IPS DF 19.7 (cell line): ENCODE data around the gene IPO9.
"Not testable (repeated sequence)": the region's sequence is repeated elsewhere in the genome, so short reads cannot be mapped to it uniquely, and the experiment has no call there.

Experiments
- DNase-seq: peaks from one replicate; pipeline ENCODE4 v3.0.0-alpha.2; 2013; ENCODE audit warnings: low read depth, low spot score

The IPO9 gene

DNA sequence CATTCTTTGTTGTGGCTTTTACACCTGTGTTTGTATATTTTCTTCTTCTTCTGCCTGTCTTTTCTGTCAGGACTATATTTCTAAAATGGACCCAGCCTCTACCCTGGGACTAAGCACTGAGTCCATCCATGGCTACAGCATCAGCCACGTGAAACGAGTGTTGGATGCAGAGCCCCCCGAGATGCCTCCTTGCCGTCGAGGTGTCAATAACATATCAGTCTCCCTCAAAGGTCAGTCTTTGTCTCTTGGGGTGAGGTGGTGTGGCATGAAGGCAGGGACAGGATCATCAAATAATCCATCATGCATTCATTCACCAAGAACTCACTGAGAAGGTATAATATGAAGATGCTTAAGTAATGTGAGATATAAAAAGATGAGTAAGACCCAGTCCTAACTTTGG, 19.1 kb upstream of the IPO9 start:
- DNase-seq, result no peak

DNA sequence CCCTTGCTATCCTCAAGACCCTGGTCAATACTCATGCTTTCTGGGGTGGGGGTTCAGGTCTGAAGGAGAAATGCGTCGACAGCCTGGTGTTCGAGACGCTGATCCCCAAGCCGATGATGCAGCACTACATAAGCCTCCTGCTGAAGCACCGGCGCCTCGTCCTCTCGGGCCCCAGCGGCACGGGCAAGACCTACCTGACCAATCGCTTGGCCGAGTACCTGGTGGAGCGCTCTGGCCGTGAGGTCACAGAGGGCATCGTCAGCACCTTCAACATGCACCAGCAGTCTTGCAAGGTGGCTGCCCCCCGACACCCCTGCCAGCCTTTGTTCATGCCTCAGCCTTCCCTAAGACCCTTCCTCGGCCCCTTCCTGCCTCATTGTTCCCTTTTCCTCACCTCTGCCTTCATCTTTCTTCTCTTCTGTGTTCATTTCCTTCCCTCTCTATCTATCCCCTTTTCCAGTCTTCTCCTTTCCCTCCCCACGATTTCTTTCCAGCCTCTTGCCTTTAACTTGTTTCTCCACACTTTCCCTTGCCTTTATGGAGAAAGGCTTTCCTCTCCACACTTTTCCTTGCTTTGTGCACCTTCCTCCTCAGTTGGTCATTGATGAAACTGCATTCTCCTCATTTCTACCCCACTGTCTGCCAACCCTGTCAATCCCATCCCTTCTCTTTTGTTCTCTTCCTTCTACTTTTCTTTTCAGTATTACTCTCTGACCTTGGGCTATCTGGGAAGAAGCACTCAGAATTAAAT, 18.3 kb upstream of the IPO9 start:
- no peak for DNase-seq

DNA sequence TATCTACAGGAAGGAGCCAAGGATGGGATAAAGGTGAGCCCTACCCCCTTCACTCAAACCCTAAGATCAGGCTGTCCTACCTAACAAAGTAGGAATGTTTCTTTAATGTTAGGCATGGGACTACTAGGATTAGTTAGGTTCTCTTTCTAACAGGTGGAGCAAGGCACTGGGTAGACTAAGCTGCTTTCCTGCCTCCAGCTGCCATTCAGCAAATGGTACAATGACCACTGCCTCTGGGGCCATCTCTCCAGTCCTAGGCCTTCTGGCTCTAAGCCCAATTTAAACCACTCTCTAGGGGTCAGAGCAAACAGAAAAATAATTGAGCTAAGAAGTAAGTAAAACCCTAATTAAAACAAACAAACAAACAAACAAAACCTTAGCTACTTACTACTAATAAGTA, 15.7 kb upstream of the IPO9 start:
- no peak for DNase-seq

DNA sequence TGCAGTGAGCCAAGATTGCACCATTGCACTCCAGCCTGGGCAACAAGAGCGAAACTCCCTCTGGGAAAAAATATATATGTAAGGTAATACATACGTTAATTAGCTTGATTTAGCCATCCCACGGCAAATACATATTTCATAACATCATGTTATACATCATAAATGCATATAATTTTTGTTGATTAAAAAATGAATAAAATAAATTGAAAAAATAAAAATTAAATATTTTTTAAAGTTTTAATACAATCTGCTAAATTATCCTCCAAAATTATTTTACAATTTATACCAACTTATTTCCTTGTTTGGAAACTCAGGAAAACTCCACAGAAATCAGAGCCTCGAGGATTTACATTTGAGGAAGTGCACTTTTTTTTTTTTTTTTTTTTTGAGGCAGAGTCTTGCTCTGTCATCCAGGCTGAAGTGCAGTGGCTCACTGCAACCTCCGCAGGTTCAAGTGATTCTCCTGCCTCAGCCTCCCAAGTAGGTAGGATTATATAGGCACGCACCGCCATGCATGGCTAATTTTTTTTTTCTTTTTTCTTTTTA, 12.6 kb upstream of the IPO9 start:
- DNase-seq, result no peak

DNA sequence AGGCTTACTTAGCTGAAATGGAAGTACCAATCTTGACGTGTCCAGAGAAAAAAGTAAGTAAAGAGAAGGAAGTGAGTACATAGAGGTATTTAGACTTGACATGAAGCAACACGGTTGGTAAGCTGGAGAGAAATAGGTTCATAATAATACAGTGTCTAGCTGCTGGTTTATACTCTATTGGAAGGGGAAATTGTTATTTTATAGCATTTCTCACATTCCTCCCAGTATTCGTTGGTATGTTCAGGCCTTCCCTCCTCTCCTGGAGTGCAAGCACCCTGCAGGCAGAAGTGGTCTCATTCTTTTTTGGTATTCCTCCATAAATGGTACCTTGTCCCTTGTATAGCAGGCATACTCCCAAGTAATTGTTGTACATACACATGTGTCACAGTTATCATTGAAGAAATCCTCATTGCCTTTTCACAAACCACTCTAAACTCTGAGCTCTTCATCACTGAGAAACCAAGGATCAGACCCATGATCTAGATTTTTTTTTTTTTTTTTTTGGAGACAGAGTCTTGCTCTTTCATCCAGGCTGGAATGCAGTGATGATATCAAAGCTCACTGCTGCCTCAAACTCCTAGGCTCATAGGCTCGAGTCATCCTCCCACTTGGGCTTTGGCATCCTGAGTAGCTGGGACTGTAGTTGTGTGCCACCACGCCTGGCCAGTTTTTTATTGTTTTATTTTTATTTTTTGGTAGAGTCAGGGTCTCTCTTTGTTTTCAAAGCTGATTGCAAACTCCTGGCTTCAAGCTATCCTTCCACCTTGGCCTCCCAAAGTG, 9.8 kb upstream of the IPO9 start:
- no peak for DNase-seq

DNA sequence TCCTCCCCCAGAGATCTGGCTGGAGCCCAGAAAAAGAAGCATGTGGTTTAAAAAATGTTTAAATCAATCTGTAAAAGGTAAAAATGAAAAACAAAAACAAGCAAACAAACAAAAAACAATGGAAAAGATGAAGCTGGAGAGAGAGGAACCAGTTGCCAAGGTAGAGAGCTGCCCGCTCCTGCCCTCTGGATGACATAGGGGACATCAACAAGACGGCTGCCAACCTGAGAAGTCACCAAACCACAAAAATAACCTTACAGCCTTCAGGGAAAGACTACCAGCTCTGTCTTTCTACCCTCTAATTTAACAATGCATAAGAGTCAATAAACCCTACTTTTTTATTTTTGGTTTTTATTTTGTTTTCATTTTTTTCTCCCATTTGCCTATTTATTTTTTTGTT, 8.5 kb upstream of the IPO9 start:
- no peak for DNase-seq

DNA sequence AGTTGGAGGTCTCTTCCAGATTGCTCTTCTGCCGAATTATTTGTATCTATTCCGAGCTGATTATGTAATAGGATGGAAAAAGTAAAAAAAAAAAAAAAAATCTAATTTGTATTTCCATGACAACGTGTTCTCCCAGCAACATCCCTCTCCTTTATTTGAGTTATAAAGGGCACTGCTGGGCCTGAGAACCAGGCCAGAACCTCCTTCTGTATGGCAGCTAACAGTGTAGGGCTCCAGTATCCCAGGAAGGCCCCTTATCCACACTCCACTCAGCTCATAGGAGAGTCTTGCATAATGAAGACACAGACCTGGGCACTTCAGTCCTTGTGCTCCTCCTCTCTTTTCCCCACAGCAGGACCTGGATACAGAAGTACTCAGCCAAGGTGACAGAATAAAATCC, 3.7 kb upstream of the IPO9 start:
- DNase-seq, result no peak

DNA sequence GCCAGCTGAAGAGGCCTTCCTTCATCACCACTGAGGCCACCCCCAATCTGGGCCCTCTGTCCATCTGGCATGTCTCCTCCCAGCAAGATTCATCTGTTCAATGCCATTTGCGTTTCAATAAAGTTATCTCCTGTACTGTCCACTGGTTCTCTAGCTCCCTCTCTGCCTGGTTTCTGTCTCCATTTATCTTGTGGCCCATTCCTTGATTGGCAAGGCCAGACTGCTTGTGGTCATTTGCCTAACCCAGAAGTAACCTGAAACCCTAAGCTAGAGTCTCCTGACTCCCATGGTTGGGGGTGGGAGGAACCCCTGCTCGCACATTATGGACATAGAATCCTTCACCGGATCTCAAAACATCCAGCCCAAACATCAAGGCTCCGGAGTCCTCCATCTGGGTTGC, 2.1 kb upstream of the IPO9 start:
- DNase-seq, result no peak

DNA sequence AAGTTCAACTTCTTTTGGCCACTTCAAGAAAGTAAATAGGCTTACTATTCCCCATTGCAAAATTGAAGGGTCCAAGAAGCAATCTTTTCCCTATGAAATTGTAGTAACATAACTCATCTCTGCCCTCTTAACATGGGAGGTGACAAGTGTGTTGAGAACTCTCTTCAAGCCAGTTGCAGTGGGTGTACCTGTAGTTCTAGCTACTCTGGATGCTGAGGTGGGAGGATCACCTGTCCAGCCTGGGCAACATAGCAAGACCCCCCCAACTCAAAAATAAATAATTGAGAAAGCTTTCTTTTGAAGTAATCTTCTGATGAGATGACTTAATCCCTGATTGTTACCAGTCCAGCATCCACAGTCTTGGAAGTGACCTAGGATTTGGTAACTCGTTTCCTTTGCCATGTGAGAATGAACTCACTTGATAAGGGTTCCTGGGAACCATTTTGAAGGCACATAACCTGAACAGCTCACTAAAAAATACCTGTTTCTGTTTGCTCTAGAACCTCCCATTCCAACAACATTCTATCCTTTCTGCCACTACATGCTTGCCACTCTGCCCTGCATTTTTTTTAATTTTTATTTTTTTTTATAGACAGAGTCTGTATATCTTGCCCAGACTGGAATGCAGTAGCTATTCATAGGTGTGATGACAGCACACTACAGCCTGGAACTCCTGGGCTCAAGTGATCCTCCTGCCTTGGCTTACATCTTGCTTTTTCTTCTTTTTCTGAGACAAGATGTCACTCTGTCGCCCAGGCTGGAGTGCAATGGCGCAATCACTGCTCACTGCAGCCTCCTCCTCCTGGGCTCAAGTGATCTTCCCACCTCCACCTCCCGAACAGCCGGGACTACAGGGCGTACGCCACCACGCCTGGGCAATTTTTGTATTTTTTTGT, 1.4 kb upstream of the IPO9 start:
- DNase-seq, result no peak

DNA sequence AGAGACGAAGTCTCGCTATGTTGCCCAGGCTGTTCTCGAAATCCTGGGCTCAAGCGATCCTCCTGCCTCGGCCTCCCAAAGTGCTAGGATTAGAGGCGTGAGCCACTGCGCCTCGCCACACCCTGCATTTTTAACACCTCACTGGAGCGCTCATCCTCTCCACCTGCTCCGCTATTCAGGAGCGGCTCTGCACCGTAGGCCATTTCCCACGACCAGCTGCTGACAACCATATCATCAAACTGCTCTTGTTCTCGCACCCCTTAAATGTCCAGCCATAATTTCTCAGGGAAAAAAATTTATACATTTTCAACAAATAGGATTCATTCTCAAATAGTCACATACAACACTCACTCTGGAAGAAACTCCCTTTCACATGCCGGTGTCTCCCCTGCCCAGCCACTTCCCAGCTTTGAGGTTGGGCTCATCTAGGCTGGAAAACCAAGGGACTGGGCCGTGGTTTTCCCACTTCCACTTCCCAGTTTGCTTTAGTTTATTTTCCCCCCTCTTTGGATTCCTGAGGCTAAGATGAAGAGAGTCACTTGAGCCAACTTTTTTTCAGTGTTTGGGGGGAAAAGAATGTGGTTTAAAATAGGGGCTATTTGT, 639 bp upstream of the IPO9 start:
- DNase-seq, result no peak

DNA sequence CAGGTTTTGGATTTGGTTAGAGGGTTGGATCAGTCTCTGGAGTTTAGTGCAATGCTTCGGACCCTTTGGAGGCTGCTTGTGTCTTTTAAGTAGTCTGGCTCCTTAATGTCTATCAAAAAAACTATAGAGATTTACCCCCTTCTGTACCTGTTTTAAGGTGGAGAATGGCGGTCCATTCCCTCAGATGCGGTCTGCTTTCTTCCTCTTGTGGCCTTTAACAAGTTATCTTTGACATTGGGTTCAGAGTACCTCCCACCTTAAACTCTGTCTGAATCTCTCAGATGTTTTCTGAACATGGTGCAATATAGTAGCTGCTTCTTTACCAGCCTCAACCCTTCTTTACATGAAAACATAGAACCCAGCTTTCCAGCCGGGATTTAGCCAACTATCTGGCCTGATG, 2.4 kb downstream of the IPO9 start:
- DNase-seq, result no peak

DNA sequence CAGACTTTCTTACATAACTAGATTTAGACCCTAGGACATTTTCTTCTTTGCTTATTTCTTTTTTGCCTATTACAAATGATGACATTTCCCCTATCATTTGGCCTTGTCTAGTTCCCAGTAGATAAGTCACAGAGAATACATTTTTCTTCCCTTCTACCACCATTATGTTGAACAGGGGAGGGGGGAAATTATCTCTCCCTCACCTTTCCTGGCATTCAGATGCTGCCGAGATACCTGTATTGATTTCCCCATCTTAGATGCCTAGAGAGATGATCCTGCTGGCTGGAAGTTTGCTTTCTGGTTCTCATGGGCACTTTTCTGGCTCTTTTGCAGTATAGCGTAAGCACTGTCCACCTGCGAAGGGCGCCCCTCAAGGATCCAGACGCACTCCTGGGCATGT, 5.7 kb downstream of the IPO9 start:
- no peak for DNase-seq

DNA sequence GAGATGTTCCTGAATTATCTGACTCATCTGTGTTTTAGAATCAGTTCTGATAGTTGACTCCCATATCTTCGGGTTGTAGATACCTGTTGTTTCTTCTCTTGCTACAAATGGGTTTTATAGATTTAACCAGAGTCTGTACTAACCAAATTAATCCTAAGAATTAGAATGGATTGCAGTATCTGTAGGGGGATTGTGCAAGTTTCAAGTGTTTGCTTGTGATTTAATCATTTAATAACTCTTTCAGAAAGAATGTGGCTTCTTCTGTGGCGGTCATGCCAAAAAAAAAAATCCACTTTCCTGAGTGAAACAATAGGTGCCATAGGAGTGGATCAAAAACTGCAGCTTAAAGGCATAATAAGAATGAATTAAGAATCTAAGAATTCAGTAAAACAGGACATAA, 9.4 kb downstream of the IPO9 start:
- no peak for DNase-seq

DNA sequence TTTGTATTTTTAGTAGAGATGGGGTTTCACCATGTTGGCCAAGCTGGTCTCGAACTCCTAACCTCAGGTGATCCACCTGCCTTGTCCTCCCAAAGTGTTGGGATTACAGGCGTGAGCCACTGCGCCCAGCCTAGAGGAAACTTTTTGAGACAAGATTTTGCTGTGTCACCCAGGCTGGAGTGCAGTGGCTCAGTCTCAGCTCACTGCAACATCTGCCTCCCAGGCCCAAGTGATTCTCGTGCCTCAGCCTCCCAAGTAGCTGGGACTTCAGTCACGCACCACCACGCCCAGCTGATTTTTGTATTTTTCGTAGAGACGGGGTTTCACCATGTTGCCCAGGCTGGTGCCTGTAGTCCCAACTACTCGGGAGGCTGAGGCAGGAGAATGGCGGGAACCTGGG, 10.1 kb downstream of the IPO9 start:
- DNase-seq, result not testable (repeated sequence)

DNA sequence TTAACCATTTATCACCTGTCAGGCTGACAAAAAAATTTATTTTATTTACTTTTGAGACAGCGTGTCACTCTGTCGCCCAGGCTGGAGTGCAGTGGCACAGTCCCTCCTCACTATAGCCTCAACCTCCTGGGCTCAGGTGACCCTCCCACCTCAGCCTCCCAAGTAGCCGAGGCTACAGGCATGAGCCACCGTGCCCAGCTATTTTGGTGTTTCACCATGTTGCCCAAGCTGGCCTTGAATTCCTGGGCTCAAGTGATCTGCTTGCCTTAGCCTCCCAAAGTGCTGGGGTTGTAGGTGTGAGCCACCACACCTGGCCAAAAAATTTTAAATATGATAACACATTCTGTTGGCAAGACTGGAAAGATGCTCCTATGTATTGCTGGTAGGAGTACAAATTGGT, 11.1 kb downstream of the IPO9 start:
- no peak for DNase-seq

DNA sequence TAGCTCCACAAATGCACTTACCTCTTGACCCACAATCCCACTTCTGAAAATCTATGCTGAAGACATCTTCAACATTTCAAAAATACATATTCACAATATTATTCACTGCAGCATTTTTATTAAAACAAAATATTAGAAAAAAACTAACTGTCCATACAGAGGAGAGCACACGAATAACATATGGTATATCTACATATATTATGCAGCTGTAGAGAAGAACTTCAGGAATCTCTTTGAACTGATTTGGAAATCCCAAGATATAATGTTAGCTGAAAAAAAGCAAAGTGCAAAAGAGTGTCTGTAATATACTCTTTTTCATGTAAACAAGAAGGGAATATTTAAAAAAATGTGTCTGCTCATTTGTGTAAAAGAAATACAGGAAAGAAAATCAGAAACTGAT, 11.5 kb downstream of the IPO9 start:
- DNase-seq, result no peak

DNA sequence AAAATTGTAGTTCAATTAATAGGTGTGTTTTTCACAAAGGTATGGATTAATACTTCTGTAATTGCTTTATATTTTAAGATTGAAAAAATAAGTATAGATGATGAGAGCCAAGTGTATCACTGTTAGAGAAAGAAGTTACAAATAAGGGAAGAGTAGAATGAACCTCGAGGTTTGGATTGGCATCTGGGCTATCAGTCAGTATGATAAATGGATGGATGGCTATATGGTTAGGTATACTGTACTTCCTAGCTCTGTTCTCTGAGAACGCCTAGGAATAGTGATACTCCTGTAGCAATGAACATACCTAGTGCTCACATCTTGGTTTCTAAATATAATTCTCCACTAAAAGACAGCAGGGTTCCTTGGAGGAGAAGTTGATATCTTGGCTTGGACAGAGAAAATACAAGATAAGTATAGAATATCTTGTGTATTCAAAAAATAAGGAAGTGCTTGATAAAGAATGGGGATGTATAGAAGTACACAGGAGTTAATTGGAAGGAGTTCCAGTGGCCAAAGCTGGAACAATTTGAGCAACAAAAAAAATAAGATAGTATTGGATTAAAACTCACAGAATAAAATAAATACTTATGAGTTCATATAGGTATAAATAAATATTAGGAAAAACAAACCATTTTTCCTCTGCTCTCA, 12.4 kb downstream of the IPO9 start:
- no peak for DNase-seq

DNA sequence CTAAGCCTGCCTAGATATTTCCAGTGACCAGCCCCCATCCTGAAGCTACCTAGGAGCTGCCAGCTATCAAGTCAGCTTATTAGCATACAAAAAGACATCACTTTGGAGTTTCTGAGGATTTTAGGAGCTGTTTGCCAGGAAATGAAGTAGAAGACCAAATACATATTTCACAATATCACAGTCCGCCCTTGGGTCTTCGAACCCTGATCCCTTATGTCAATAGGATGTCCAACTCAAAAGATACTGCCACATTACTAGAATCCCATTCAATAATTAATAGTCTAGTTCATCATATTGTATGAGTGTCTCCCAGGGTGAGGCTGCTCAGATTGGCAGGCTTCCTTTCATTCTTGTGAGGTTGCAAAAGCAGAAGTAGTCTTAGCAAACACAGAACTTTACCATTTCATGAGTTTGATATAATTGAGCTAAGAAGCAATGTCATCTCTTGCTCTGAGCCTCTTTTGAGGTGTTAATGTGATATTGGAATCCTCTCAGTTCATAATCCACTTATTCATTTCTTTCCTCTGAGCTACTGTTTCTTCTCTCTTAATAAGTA, 13.6 kb downstream of the IPO9 start:
- DNase-seq, result no peak

DNA sequence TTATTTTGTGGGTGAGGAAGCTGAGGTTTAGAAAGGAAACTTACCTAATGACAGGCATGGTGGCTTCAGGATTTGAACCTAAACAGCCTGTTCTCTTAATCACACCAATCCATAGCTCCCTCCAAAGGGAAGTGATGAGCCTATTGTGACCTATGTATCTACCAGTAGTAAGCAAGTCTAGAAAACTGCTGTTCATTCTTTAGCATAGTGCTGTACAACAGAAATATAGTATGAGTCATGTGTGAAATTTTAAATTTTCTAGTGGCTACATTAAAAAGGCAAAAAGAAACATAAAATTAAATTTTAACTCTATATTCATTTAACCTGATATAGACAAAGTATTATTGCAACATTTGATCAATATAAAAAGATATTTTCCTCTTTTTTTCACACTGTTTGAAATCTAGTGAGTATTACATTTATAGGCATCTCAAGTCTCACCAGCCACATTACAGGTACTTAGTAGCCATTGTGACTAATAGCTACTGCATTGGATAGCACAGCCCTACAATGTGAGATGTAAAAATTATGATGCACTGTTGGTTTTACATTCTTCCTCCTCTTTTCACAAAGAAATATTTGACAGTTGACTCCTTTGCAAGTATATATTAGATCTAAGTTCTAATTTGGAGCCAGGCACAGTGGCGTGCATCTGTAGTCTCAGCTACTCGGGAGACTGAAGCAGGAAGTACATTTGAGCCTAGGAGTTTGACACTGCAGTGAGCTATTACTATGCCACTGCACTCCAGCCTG, 16.6 kb downstream of the IPO9 start:
- DNase-seq, result no peak

DNA sequence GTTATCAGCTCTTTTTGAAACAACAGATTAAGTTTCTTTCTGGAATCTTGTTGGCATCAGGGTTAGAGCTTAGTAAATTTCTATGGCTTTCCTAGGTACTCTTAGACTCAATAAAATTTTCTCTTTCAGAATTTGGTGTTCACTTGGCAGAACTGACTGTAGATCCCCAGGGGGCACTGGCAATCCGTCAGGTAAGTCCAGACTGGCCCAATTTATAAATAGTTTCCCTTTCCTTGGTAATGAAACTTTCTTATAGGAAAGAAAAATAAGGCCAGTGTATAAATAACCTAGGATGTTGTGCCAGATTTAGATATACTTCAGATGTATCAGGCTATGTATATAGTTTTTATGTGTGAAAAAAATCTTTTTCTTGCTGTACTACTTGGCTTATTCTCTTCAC, 18.2 kb downstream of the IPO9 start:
- DNase-seq, result no peak
